H1 (cell line): ENCODE measurements around the gene KLF5. TPM values are rescaled to one million over a fixed set of nuclear protein-coding genes. Genes with fewer than 3 reads are reported as not detected.

Experiments
- BCL11A ChIP-seq, 2 experiments: IDR thresholded peaks; one replicate each; pipeline ENCODE4 v1.6.1; 2011; ENCODE audit warnings: low read depth in 2 of 2, low read length in 2 of 2, mild to moderate bottlenecking in 2 of 2
- CBX5 ChIP-seq: fragments of 300-800, 300-1000 bp; sonication (generic); IDR thresholded peaks from 2 replicates; pipeline ENCODE4 v1.7.1; 2016; ENCODE audit warnings: antibody characterized with exemption, low read length, low read depth
- CBX8 ChIP-seq: fragments of 300-800, 300-1000 bp; sonication (generic); IDR thresholded peaks from 2 replicates; pipeline ENCODE4 v1.7.1; 2016; ENCODE audit warnings: low read depth, low read length, borderline replicate concordance
- CHD1 ChIP-seq: IDR thresholded peaks from 2 replicates; pipeline ENCODE4 v1.6.1; 2012; ENCODE audit warnings: low read depth, low read length, improper control_type of control experiment
- EGR1 ChIP-seq: IDR thresholded peaks from 2 replicates; pipeline ENCODE4 v1.6.1; 2011; ENCODE audit warnings: low read depth, low read length, borderline replicate concordance
- EZH2 ChIP-seq: fragments of 200-600 bp; sonication (generic); IDR thresholded peaks from 2 replicates; pipeline ENCODE4 v1.7.1; 2012; ENCODE audit warnings: low read depth, mild to moderate bottlenecking, moderate library complexity, low read length, inconsistent platforms; ENCODE audit not compliant: severe bottlenecking
- RXRA ChIP-seq: IDR thresholded peaks from 2 replicates; pipeline ENCODE4 v1.6.1; 2011; ENCODE audit warnings: low read depth, mild to moderate bottlenecking, low read length, moderate library complexity; ENCODE audit not compliant: insufficient read depth
- ZNF274 ChIP-seq: IDR thresholded peaks from 2 replicates; pipeline ENCODE4 v1.7.0; 2012; ENCODE audit warnings: low read length, borderline replicate concordance; ENCODE audit errors: extremely low read depth
- polyA plus RNA-seq, 7 experiments: library from polyadenylated mRNA; depleted of rRNA in 3 of 7; stranded (reverse) in 5 of 7; unstranded in 2 of 7; fragments of >200 nt in 5 of 7; fragments of 200-250 nt in 2 of 7; gene quantifications; 1 replicate in 5 of 7; 2 replicates in 1 of 7; 4 replicates in 1 of 7; pipeline versions ENCODE4 v1.2.1 to v1.2.3, GENCODE V29; 2011 to 2013; ENCODE audit warnings: missing spikeins in 2 of 7, mixed read lengths in 2 of 7
- total RNA-seq: library from RNA; stranded (reverse); fragmentation: NEBNext Ultra II Directional; extraction: Animal tissue kit (Norgen Biotek cat#: 25700); gene quantifications from 2 replicates; pipeline ENCODE4 v1.2.1, GENCODE V29; 2021
- TF ChIP-seq, protein P1 (sequence below): fragments of 300-600 bp; sonication (generic); IDR thresholded peaks from 2 replicates; pipeline ENCODE4 v1.7.1; 2012; ENCODE audit warnings: low read length, moderate library complexity, mild to moderate bottlenecking, inconsistent platforms; ENCODE audit not compliant: insufficient replicate concordance

The KLF5 gene
- total and polyA plus RNA-seq, 2 of the 8 experiments (the other 6 are each of a cell fraction or from before 2014, with no cell fraction given) = 1.2 to 2.3 TPM

GRCh38 chr13:73090823-73091187 is 32.0 kb downstream of the KLF5 start (continued):
- TF ChIP-seq, protein P1, sequence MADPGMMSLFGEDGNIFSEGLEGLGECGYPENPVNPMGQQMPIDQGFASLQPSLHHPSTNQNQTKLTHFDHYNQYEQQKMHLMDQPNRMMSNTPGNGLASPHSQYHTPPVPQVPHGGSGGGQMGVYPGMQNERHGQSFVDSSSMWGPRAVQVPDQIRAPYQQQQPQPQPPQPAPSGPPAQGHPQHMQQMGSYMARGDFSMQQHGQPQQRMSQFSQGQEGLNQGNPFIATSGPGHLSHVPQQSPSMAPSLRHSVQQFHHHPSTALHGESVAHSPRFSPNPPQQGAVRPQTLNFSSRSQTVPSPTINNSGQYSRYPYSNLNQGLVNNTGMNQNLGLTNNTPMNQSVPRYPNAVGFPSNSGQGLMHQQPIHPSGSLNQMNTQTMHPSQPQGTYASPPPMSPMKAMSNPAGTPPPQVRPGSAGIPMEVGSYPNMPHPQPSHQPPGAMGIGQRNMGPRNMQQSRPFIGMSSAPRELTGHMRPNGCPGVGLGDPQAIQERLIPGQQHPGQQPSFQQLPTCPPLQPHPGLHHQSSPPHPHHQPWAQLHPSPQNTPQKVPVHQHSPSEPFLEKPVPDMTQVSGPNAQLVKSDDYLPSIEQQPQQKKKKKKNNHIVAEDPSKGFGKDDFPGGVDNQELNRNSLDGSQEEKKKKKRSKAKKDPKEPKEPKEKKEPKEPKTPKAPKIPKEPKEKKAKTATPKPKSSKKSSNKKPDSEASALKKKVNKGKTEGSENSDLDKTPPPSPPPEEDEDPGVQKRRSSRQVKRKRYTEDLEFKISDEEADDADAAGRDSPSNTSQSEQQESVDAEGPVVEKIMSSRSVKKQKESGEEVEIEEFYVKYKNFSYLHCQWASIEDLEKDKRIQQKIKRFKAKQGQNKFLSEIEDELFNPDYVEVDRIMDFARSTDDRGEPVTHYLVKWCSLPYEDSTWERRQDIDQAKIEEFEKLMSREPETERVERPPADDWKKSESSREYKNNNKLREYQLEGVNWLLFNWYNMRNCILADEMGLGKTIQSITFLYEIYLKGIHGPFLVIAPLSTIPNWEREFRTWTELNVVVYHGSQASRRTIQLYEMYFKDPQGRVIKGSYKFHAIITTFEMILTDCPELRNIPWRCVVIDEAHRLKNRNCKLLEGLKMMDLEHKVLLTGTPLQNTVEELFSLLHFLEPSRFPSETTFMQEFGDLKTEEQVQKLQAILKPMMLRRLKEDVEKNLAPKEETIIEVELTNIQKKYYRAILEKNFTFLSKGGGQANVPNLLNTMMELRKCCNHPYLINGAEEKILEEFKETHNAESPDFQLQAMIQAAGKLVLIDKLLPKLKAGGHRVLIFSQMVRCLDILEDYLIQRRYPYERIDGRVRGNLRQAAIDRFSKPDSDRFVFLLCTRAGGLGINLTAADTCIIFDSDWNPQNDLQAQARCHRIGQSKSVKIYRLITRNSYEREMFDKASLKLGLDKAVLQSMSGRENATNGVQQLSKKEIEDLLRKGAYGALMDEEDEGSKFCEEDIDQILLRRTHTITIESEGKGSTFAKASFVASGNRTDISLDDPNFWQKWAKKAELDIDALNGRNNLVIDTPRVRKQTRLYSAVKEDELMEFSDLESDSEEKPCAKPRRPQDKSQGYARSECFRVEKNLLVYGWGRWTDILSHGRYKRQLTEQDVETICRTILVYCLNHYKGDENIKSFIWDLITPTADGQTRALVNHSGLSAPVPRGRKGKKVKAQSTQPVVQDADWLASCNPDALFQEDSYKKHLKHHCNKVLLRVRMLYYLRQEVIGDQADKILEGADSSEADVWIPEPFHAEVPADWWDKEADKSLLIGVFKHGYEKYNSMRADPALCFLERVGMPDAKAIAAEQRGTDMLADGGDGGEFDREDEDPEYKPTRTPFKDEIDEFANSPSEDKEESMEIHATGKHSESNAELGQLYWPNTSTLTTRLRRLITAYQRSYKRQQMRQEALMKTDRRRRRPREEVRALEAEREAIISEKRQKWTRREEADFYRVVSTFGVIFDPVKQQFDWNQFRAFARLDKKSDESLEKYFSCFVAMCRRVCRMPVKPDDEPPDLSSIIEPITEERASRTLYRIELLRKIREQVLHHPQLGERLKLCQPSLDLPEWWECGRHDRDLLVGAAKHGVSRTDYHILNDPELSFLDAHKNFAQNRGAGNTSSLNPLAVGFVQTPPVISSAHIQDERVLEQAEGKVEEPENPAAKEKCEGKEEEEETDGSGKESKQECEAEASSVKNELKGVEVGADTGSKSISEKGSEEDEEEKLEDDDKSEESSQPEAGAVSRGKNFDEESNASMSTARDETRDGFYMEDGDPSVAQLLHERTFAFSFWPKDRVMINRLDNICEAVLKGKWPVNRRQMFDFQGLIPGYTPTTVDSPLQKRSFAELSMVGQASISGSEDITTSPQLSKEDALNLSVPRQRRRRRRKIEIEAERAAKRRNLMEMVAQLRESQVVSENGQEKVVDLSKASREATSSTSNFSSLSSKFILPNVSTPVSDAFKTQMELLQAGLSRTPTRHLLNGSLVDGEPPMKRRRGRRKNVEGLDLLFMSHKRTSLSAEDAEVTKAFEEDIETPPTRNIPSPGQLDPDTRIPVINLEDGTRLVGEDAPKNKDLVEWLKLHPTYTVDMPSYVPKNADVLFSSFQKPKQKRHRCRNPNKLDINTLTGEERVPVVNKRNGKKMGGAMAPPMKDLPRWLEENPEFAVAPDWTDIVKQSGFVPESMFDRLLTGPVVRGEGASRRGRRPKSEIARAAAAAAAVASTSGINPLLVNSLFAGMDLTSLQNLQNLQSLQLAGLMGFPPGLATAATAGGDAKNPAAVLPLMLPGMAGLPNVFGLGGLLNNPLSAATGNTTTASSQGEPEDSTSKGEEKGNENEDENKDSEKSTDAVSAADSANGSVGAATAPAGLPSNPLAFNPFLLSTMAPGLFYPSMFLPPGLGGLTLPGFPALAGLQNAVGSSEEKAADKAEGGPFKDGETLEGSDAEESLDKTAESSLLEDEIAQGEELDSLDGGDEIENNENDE = no peak
- TF ChIP-seq CBX8 (no peak), EZH2 (no peak), RXRA (no peak), EGR1 (no peak), ZNF274 (no peak), CBX5 (no peak), BCL11A (IDR thresholded peaks at IDR 0.05; ENCODE audit: low read depth in 2 of 2, low read length in 2 of 2) (no peak), CHD1 (no peak)
